Neural cell (in vitro differentiated cells): Measurements from ENCODE around the gene IL17REL. TPM values are rescaled to one million over a fixed set of nuclear protein-coding genes. Genes with fewer than 3 reads are reported as not detected.

Experiments
- H2AFZ ChIP-seq: fragments of 200-600, 300-800 bp; sonication (generic), shearing (Covaris generic); 2 replicates; pipeline ENCODE4 v1.6.0; 2014; ENCODE audit warnings: low read depth, mild to moderate bottlenecking, antibody characterized with exemption, low read length, moderate library complexity
- H3F3A ChIP-seq: fragments of 200-600 bp; shearing (Covaris generic); 2 replicates; pipeline ENCODE4 v1.6.1; 2016; ENCODE audit warnings: mild to moderate bottlenecking, moderate library complexity, mixed read lengths, antibody characterized with exemption, low read length; ENCODE audit not compliant: insufficient read depth, poor library complexity, severe bottlenecking
- H3K27ac ChIP-seq: fragments of 200-600, 300-800 bp; sonication (generic), shearing (Covaris generic); 2 replicates; pipeline ENCODE4 v1.5.1; 2014; ENCODE audit warnings: mild to moderate bottlenecking, low read length, moderate library complexity
- H3K27me3 ChIP-seq: fragments of 300-800, 200-600 bp; sonication (generic), shearing (Covaris generic); 2 replicates; pipeline ENCODE4 v1.6.0; 2014; ENCODE audit warnings: mild to moderate bottlenecking, low read depth, low read length, moderate library complexity; ENCODE audit not compliant: insufficient read depth
- H3K36me3 ChIP-seq: fragments of 300-800, 200-600 bp; sonication (generic), shearing (Covaris generic); 2 replicates; pipeline ENCODE4 v1.5.1; 2014; ENCODE audit warnings: mild to moderate bottlenecking, antibody characterized with exemption, low read length, moderate library complexity; ENCODE audit not compliant: insufficient read depth
- H3K4me2 ChIP-seq: fragments of 300-800, 200-600 bp; sonication (generic), shearing (Covaris generic); 2 replicates; pipeline ENCODE4 v1.6.0; 2014; ENCODE audit warnings: mild to moderate bottlenecking, low read length
- H3K4me3 ChIP-seq: fragments of 300-800, 200-600 bp; sonication (generic), shearing (Covaris generic); 2 replicates; pipeline ENCODE4 v1.5.1; 2014; ENCODE audit warnings: mild to moderate bottlenecking, low read length, moderate library complexity
- H3K79me2 ChIP-seq: fragments of 200-600 bp; shearing (Covaris generic); replicated peaks from 2 replicates; pipeline ENCODE4 v1.6.0; 2014; ENCODE audit warnings: mild to moderate bottlenecking, low read length, moderate library complexity; ENCODE audit not compliant: insufficient read depth
- H3K9ac ChIP-seq: fragments of 300-800, 200-600 bp; sonication (generic), shearing (Covaris generic); 2 replicates; pipeline ENCODE4 v1.6.1; 2016; ENCODE audit warnings: mild to moderate bottlenecking, low read length, mixed read lengths
- H3K9me2 ChIP-seq: fragments of 200-600 bp; shearing (Covaris generic); 2 replicates; pipeline ENCODE4 v1.6.1; 2016; ENCODE audit warnings: mild to moderate bottlenecking, low read length, mixed read lengths; ENCODE audit not compliant: insufficient read depth
- H3K9me3 ChIP-seq: fragments of 200-600, 300-800 bp; sonication (generic), shearing (Covaris generic); 2 replicates; pipeline ENCODE4 v1.6.1; 2016; ENCODE audit warnings: mild to moderate bottlenecking, mixed run types, low read length, moderate library complexity, mixed read lengths
- H4K20me1 ChIP-seq: fragments of 200-600 bp; shearing (Covaris generic); 2 replicates; pipeline ENCODE4 v1.6.1; 2016; ENCODE audit warnings: mild to moderate bottlenecking, mixed run types; ENCODE audit not compliant: insufficient read depth
- EP300 ChIP-seq: fragments of 450-650 bp; conservative IDR thresholded peaks from 2 replicates; pipeline ENCODE4 v1.6.1; 2014; ENCODE audit warnings: antibody characterized with exemption, mild to moderate bottlenecking, moderate library complexity; ENCODE audit not compliant: poor library complexity, severe bottlenecking
- EZH2 ChIP-seq: fragments of 200-600, 300-800 bp; shearing (Covaris generic), sonication (generic); IDR thresholded peaks from 2 replicates; pipeline ENCODE4 v1.6.1; 2014; ENCODE audit warnings: antibody characterized with exemption, low read length, borderline replicate concordance, mild to moderate bottlenecking; ENCODE audit not compliant: insufficient read depth, poor library complexity, severe bottlenecking
- MXI1 ChIP-seq: fragments of 450-650 bp; conservative IDR thresholded peaks from 2 replicates; pipeline ENCODE4 v1.6.1; 2014; ENCODE audit warnings: antibody characterized with exemption, mild to moderate bottlenecking; ENCODE audit not compliant: poor library complexity, severe bottlenecking
- POLR2AphosphoS5 ChIP-seq: IDR thresholded peaks from 2 replicates; pipeline ENCODE4 v1.6.1; 2012
- RAD21 ChIP-seq: fragments of 450-650 bp; conservative IDR thresholded peaks from 2 replicates; pipeline ENCODE4 v1.6.1; 2014; ENCODE audit warnings: antibody characterized with exemption, mild to moderate bottlenecking, moderate library complexity
- SMC3 ChIP-seq: fragments of 450-650 bp; conservative IDR thresholded peaks from 2 replicates; pipeline ENCODE4 v1.6.1; 2014; ENCODE audit warnings: antibody characterized with exemption, mild to moderate bottlenecking, moderate library complexity; ENCODE audit not compliant: poor library complexity
- TAF1 ChIP-seq: IDR thresholded peaks from 2 replicates; pipeline ENCODE4 v1.6.1; 2012; ENCODE audit warnings: low read depth
- polyA plus RNA-seq: library from polyadenylated mRNA; depleted of rRNA; stranded (reverse); fragments of >200 nt; gene quantifications from 2 replicates; pipeline ENCODE4 v1.2.3, GENCODE V29; 2014
- TF ChIP-seq, protein P1 (sequence below): fragments of 450-650 bp; IDR thresholded peaks from 2 replicates; pipeline ENCODE4 v1.5.1; 2014; ENCODE audit warnings: antibody characterized with exemption, mild to moderate bottlenecking, moderate library complexity; ENCODE audit not compliant: poor library complexity, severe bottlenecking
- TF ChIP-seq, protein P2 (sequence below): IDR thresholded peaks from 2 replicates; pipeline ENCODE4 v1.6.1; 2012; ENCODE audit warnings: borderline replicate concordance

IL17REL gene
- polyA plus RNA-seq, 1 donor from 2014 or later, result not detected

DNA sequence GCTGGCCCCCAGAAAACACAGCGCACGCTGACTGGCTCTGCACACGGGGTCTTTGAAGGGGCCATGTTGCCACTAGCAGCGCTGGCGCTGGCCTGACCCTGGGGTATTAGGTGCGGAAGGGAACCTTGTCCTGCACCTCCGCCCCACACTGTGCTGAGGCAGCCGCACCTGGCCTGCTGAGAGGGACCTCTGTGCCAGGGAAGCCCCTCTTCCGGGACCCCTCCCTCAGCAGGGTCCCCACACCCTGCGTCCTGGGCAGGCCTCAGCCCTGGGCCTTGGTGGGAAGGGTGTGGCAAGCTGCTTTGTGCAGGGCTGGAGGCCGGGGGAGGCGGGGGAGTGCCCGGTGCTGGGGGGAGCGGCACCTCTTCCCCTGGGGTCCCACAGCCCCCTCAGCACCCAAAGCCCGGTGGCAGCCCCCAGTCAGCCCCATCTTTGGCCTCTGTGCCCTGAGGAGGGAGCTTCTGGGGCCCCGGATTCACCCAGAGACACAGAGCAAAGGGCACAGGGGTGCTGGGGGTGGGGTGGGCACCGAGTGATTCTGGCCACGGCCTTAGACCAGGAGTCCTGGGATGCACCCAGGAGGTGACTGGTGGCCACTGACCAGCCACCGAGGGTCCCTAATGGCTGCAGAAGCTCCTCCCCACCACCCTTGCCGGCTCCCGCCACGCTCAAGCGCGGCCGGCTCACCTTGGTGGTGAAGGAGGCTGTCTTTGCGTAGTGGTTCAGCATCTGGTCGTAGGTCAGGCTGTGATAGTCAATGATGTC lies 34.1 kb upstream of the IL17REL start:
- H3K4me3 ChIP-seq, result no peak overlapping the region
- no peaks in the 10 kb centered on the region for H3K36me3 ChIP-seq
- no peaks in the 10 kb centered on the region for H3K79me2 ChIP-seq
- H2AFZ ChIP-seq, result no peak overlapping the region
- no peak overlapping the region for H3K27ac ChIP-seq
- no peaks in the 10 kb centered on the region for H3F3A ChIP-seq
- H3K9ac ChIP-seq, result no peak overlapping the region
- H3K27me3 ChIP-seq, result no peaks in the 10 kb centered on the region
- no peaks in the 10 kb centered on the region for H4K20me1 ChIP-seq
- H3K4me2 ChIP-seq, result no peak overlapping the region
- TF ChIP-seq SMC3 (no peak), RAD21 (no peak), EZH2 (no peak), POLR2AphosphoS5 (no peak), TAF1 (no peak), EP300 (no peak), MXI1 (no peak)
- TF ChIP-seq, protein P1, sequence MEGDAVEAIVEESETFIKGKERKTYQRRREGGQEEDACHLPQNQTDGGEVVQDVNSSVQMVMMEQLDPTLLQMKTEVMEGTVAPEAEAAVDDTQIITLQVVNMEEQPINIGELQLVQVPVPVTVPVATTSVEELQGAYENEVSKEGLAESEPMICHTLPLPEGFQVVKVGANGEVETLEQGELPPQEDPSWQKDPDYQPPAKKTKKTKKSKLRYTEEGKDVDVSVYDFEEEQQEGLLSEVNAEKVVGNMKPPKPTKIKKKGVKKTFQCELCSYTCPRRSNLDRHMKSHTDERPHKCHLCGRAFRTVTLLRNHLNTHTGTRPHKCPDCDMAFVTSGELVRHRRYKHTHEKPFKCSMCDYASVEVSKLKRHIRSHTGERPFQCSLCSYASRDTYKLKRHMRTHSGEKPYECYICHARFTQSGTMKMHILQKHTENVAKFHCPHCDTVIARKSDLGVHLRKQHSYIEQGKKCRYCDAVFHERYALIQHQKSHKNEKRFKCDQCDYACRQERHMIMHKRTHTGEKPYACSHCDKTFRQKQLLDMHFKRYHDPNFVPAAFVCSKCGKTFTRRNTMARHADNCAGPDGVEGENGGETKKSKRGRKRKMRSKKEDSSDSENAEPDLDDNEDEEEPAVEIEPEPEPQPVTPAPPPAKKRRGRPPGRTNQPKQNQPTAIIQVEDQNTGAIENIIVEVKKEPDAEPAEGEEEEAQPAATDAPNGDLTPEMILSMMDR, result no peak
- H3K9me3 ChIP-seq, result no peaks in the 10 kb centered on the region
- no peaks in the 10 kb centered on the region for H3K9me2 ChIP-seq

DNA sequence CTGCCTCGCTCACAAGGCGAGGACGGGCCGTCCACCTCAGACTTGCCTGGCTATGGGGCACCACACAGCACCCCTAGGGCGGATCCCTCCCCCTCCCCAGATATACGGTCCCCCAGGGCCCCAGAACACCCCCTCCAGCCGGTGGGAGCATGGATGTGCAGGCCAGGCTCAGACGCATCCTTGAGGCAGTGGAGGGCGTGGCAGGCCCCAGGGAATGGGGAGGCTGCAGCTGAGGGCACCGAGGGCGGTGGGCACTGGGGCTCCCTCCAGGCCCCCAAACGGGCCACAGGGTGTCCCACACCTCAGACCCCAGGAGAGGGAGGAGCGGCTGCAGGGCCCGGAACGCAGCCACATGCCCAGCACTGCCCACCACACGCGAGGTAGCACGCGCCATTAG lies 33.5 kb upstream of the IL17REL start:
- TF ChIP-seq, protein P1, result no peak
- TF ChIP-seq EZH2, result no peak
- TF ChIP-seq RAD21, result no peak
- TF ChIP-seq POLR2AphosphoS5, result no peak
- TF ChIP-seq, protein P2, sequence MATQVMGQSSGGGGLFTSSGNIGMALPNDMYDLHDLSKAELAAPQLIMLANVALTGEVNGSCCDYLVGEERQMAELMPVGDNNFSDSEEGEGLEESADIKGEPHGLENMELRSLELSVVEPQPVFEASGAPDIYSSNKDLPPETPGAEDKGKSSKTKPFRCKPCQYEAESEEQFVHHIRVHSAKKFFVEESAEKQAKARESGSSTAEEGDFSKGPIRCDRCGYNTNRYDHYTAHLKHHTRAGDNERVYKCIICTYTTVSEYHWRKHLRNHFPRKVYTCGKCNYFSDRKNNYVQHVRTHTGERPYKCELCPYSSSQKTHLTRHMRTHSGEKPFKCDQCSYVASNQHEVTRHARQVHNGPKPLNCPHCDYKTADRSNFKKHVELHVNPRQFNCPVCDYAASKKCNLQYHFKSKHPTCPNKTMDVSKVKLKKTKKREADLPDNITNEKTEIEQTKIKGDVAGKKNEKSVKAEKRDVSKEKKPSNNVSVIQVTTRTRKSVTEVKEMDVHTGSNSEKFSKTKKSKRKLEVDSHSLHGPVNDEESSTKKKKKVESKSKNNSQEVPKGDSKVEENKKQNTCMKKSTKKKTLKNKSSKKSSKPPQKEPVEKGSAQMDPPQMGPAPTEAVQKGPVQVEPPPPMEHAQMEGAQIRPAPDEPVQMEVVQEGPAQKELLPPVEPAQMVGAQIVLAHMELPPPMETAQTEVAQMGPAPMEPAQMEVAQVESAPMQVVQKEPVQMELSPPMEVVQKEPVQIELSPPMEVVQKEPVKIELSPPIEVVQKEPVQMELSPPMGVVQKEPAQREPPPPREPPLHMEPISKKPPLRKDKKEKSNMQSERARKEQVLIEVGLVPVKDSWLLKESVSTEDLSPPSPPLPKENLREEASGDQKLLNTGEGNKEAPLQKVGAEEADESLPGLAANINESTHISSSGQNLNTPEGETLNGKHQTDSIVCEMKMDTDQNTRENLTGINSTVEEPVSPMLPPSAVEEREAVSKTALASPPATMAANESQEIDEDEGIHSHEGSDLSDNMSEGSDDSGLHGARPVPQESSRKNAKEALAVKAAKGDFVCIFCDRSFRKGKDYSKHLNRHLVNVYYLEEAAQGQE, result no peak
- TF ChIP-seq MXI1, result no peak
- no peak for TF ChIP-seq TAF1
- no peak for TF ChIP-seq EP300
- TF ChIP-seq SMC3, result no peak
- Histone ChIP-seq H3K4me3 (no peak overlapping the region), H3K9me2 (no peaks in the 10 kb centered on the region)

More for the DNA sequence above, 33.5 kb upstream of the IL17REL start:
- Histone ChIP-seq H2AFZ (no peak overlapping the region), H3K36me3 (no peaks in the 10 kb centered on the region), H3F3A (no peaks in the 10 kb centered on the region), H4K20me1 (no peaks in the 10 kb centered on the region), H3K27me3 (no peaks in the 10 kb centered on the region), H3K27ac (no peak overlapping the region), H3K4me2 (no peak overlapping the region), H3K79me2 (no peaks in the 10 kb centered on the region), H3K9ac (no peak overlapping the region), H3K9me3 (no peaks in the 10 kb centered on the region)
